Keratinocyte (primary cell): Measurements from ENCODE around the gene POLE2. TPM values are rescaled to one million over a fixed set of nuclear protein-coding genes. Genes with fewer than 3 reads are reported as not detected.

Source experiments
- DNase-seq: peaks from one replicate; pipeline ENCODE4 v3.0.0-alpha.2; 2011; ENCODE audit warnings: low read depth, missing footprints, low spot score
- FAIRE-seq: peaks from 2 replicates; lab custom pipeline; 2011; peaks lifted over from hg19 to GRCh38; lab: Jason Lieb, UNC
- H2AFZ ChIP-seq: 2 replicates; pipeline ENCODE4 v1.6.0; 2012; ENCODE audit warnings: low read length, control low read depth, inconsistent platforms; ENCODE audit not compliant: control insufficient read depth
- H3K27ac ChIP-seq: 2 replicates; pipeline ENCODE4 v1.5.1; 2011; ENCODE audit warnings: low read length; ENCODE audit not compliant: control insufficient read depth, insufficient read depth
- H3K27me3 ChIP-seq: 3 replicates; pipeline ENCODE4 v1.6.0; 2011; ENCODE audit warnings: low read length; ENCODE audit not compliant: control insufficient read depth, insufficient read depth; ENCODE audit errors: extremely low read depth
- H3K36me3 ChIP-seq, 2 experiments: 2 replicates in 1 of 2; 3 replicates in 1 of 2; pipeline ENCODE4 v1.5.1; 2011; ENCODE audit warnings: low read length in 2 of 2, mild to moderate bottlenecking in 1 of 2; ENCODE audit not compliant: control insufficient read depth in 2 of 2, insufficient read depth in 2 of 2; ENCODE audit errors: extremely low read depth in 1 of 2
- H3K4me1 ChIP-seq: 3 replicates; pipeline ENCODE4 v1.5.1; 2011; ENCODE audit warnings: low read length; ENCODE audit not compliant: control insufficient read depth, insufficient read depth; ENCODE audit errors: extremely low read depth
- H3K4me2 ChIP-seq: 3 replicates; pipeline ENCODE4 v1.6.0; 2011; ENCODE audit warnings: low read depth, low read length; ENCODE audit not compliant: control insufficient read depth, insufficient read depth; ENCODE audit errors: extremely low read depth
- H3K4me3 ChIP-seq, 3 experiments: fragments of 200-600 bp in 1 of 3; sonication (generic) in 1 of 3; 2 replicates in 2 of 3; 3 replicates in 1 of 3; pipeline ENCODE4 v1.5.1; 2011 to 2016; ENCODE audit warnings: low read length in 3 of 3, mild to moderate bottlenecking in 3 of 3, control low read depth in 2 of 3, inconsistent platforms in 1 of 3, low read depth in 1 of 3, mixed read lengths in 1 of 3, mixed run types in 1 of 3, moderate library complexity in 1 of 3; ENCODE audit not compliant: control insufficient read depth in 2 of 3, insufficient read depth in 2 of 3; ENCODE audit errors: extremely low read depth in 1 of 3
- H3K79me2 ChIP-seq: 2 replicates; pipeline ENCODE4 v1.6.0; 2012; ENCODE audit warnings: low read length; ENCODE audit not compliant: control insufficient read depth, insufficient read depth
- H3K9ac ChIP-seq: 3 replicates; pipeline ENCODE4 v1.6.0; 2011; ENCODE audit warnings: low read length; ENCODE audit not compliant: control insufficient read depth, insufficient read depth; ENCODE audit errors: extremely low read depth
- H3K9me1 ChIP-seq: 3 replicates; pipeline ENCODE4 v1.6.0; 2011; ENCODE audit warnings: low read length; ENCODE audit not compliant: control insufficient read depth, insufficient read depth; ENCODE audit errors: extremely low read depth
- H3K9me3 ChIP-seq: 2 replicates; pipeline ENCODE4 v1.5.1; 2012; ENCODE audit warnings: low read depth, low read length; ENCODE audit not compliant: control insufficient read depth
- H4K20me1 ChIP-seq: 3 replicates; pipeline ENCODE4 v1.6.0; 2011; ENCODE audit warnings: low read length; ENCODE audit not compliant: control insufficient read depth, insufficient read depth; ENCODE audit errors: extremely low read depth
- EZH2 ChIP-seq: IDR thresholded peaks from one replicate; pipeline ENCODE4 v1.6.1; 2012; ENCODE audit warnings: inconsistent platforms, mild to moderate bottlenecking, low read length, moderate library complexity
- dilution Hi-C: fragments of 300-500 bp; cut with MboI; formaldehyde crosslinking; loops from one replicate; pipeline ENCODE4 v1.7.0; 2020; ENCODE audit warnings: low sequenced_read_pairs; ENCODE audit not compliant: extremely low pct_ligation_motif_present
- polyA plus RNA-seq, 5 experiments: library from polyadenylated mRNA; depleted of rRNA in 3 of 5; stranded (reverse) in 3 of 5; stranded (forward) in 1 of 5; unstranded in 1 of 5; fragments of >200 nt; gene quantifications; 1 replicate in 1 of 5; 2 replicates in 3 of 5; 3 replicates in 1 of 5; pipeline versions ENCODE4 v1.2.1 to v1.2.3, GENCODE V29; 2011 to 2012; ENCODE audit warnings: missing spikeins in 2 of 5, low read depth in 1 of 5, low replicate concordance in 1 of 5
- small RNA-seq, 3 experiments: library from RNA; depleted of rRNA; stranded (forward); fragments of <200 nt; gene quantifications; one replicate each; pipeline ENCODE3, GENCODE V24; 2012; ENCODE audit warnings: low read depth in 3 of 3, low replicate concordance in 1 of 3; ENCODE audit not compliant: insufficient read length in 3 of 3
- TF ChIP-seq, protein P1 (sequence below), 3 experiments: IDR thresholded peaks in 1 of 3; conservative IDR thresholded peaks in 1 of 3; optimal IDR thresholded peaks in 1 of 3; 2 replicates in 2 of 3; 3 replicates in 1 of 3; pipeline versions ENCODE3 to v1.5.1; 2011; ENCODE audit warnings: low read length in 3 of 3, mild to moderate bottlenecking in 3 of 3, moderate library complexity in 2 of 3, control low read depth in 1 of 3, inconsistent platforms in 1 of 3; ENCODE audit not compliant: insufficient read depth in 2 of 3; ENCODE audit errors: extremely low read depth in 1 of 3

Gene POLE2
- polyA plus RNA-seq, 1 donor (not counting 4 experiments of a cell fraction or from before 2014, with no cell fraction given), result 14.1 TPM

DNA sequence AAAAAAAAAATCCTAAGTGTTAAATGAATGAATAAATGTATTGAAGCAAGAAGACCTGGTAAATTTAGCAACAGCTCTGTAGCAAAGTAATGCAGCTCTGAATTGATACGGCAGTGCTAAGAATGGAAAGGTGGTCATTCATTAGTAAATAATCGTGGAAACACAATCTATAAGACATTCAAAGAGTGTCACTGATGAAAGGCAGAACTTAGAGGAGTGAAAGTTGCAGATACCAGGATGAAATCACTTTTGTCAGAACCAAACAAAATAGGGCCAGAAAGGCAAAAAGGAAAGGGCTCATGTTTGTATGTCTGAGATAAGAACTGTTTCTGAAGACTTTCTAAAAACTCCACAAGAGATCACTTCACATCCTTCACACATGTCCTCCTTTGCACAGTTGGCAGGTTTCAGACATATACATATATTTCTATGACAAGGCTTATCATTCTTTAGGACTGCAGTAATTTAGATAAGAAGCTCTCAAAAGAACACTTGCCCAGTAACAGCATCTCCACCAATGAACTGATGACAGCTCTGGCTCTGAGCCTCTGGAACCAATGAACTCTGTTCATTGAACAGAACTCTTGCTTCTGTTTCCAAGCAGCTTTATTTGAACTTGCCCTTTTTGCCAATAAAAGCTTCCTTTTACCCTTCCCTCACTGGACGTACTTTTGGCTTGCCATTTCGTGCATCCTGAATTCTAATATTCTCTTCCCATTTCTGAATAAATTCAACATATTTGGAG lies 93.5 kb downstream of the POLE2 start:
- Histone ChIP-seq H3K4me1 (peaks cover 4% of the 10 kb centered on the region), H4K20me1 (no peaks in the 10 kb centered on the region), H3K9me1 (no peaks in the 10 kb centered on the region), H2AFZ (no peak overlapping the region), H3K9ac (no peak overlapping the region), H3K4me3 (no peak overlapping the region), H3K9me3 (no peaks in the 10 kb centered on the region), H3K27me3 (no peaks in the 10 kb centered on the region), H3K27ac (no peak overlapping the region), H3K79me2 (peaks cover 17% of the 10 kb centered on the region), H3K36me3 (no peaks in the 10 kb centered on the region), H3K4me2 (no peak overlapping the region)
- DNase-seq (no peak), FAIRE-seq (no peak)
- TF ChIP-seq EZH2, result no peak
- TF ChIP-seq, protein P1, sequence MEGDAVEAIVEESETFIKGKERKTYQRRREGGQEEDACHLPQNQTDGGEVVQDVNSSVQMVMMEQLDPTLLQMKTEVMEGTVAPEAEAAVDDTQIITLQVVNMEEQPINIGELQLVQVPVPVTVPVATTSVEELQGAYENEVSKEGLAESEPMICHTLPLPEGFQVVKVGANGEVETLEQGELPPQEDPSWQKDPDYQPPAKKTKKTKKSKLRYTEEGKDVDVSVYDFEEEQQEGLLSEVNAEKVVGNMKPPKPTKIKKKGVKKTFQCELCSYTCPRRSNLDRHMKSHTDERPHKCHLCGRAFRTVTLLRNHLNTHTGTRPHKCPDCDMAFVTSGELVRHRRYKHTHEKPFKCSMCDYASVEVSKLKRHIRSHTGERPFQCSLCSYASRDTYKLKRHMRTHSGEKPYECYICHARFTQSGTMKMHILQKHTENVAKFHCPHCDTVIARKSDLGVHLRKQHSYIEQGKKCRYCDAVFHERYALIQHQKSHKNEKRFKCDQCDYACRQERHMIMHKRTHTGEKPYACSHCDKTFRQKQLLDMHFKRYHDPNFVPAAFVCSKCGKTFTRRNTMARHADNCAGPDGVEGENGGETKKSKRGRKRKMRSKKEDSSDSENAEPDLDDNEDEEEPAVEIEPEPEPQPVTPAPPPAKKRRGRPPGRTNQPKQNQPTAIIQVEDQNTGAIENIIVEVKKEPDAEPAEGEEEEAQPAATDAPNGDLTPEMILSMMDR (optimal IDR thresholded peaks at IDR 0.05 in 1 of 3, IDR thresholded peaks at IDR 0.05 in 1 of 3, conservative IDR thresholded peaks at IDR 0.05 in 1 of 3; ENCODE audit: extremely low read depth in 1 of 3, insufficient read depth in 2 of 3, low read length in 3 of 3), result no peak
- dilution Hi-C loops, result no loop called here

Small RNA genes lying within 50 kb of the gene (small RNA-seq; reads per million reads assigned to genes)
- gene AL139099.3, result 0 reads per million in 3 experiments
- gene RNU6ATAC30P, result 0 reads per million in 3 experiments

Other genes starting within 250 kb of the POLE2 start
- gene RPS29, start 101.8 kb downstream of the POLE2 start, polyA plus RNA-seq, result 3,884 to 7,725 TPM (median 4,926 TPM) in 3 replicates
- 10.9 to 22.7 TPM (median 14.1 TPM) in 3 replicates for gene LRR1, start 89.3 kb downstream of the POLE2 start, polyA plus RNA-seq
- 185 to 407 TPM (median 327 TPM) in 3 replicates for gene RPL36AL, start 67.6 kb downstream of the POLE2 start, polyA plus RNA-seq
- 20.7 to 27.9 TPM (median 24.0 TPM) in 3 replicates for gene MGAT2, start 67.4 kb downstream of the POLE2 start, polyA plus RNA-seq
- 6.5 to 9.5 TPM (median 6.9 TPM) in 3 replicates for gene DNAAF2, start 53.0 kb downstream of the POLE2 start, polyA plus RNA-seq
- gene KLHDC1, start 4.9 kb upstream of the POLE2 start, polyA plus RNA-seq, result 0.48 to 0.54 TPM (median 0.50 TPM) in 3 replicates
- 17.7 to 34.0 TPM (median 29.7 TPM) in 3 replicates for gene KLHDC2, start 79.9 kb upstream of the POLE2 start, polyA plus RNA-seq
- 25.7 to 55.1 TPM (median 35.8 TPM) in 3 replicates for gene NEMF, start 164.6 kb upstream of the POLE2 start, polyA plus RNA-seq
- gene ARF6, start 204.9 kb upstream of the POLE2 start, polyA plus RNA-seq, result 33.1 to 65.0 TPM (median 53.4 TPM) in 3 replicates